Large intestine (tissue), 3 donors: Measurements from ENCODE around the gene PTBP1. TPM values are rescaled to one million over a fixed set of nuclear protein-coding genes. Genes with fewer than 3 reads are reported as not detected.
"Not testable (repeated sequence)": the region's sequence is repeated elsewhere in the genome, so short reads cannot be mapped to it uniquely, and the experiment has no call there.

Experiments used
- DNase-seq, 2 donors: peaks; one replicate each; pipeline versions ENCODE4 v3.0.0 to v3.0.0-alpha.2; 2013
- H3K27ac ChIP-seq: one replicate; pipeline ENCODE4 v1.5.1; 2013; ENCODE audit warnings: low read length
- H3K27me3 ChIP-seq: 2 replicates; pipeline ENCODE4 v1.6.1; 2013; ENCODE audit warnings: low read length; ENCODE audit not compliant: control insufficient read depth, insufficient read depth
- H3K36me3 ChIP-seq: 2 replicates; pipeline ENCODE4 v1.6.1; 2013; ENCODE audit warnings: low read length; ENCODE audit not compliant: control insufficient read depth, insufficient read depth
- H3K4me1 ChIP-seq: one replicate; pipeline ENCODE4 v1.6.1; 2013; ENCODE audit warnings: low read length; ENCODE audit not compliant: control insufficient read depth, insufficient read depth
- H3K4me3 ChIP-seq: one replicate; pipeline ENCODE4 v1.5.1; 2013; ENCODE audit warnings: low read length
- H3K9me3 ChIP-seq: one replicate; pipeline ENCODE4 v1.6.1; 2013; ENCODE audit warnings: mild to moderate bottlenecking, low read depth, low read length, moderate library complexity; ENCODE audit not compliant: control insufficient read depth
- WGBS: methylation state at CpG from one replicate; pipeline ENCODE4 v1.1.5; 2013; ENCODE audit warnings: low lambda C conversion rate; ENCODE audit not compliant: insufficient coverage; 5-methylcytosine and 5-hydroxymethylcytosine counted together
- polyA plus RNA-seq: library from polyadenylated mRNA; unstranded; fragments of 120-200 nt; gene quantifications from one replicate; pipeline ENCODE4 v1.2.1, GENCODE V29; 2013

PTBP1 gene
- polyA plus RNA-seq, 1 donor: 240 TPM

GRCh38 chr19:848386-848921 lies 51.2 kb downstream of the PTBP1 start:
- H3K4me1 ChIP-seq: peaks cover 9% of the 10 kb centered on the region
- peaks cover 73% of the 10 kb centered on the region for H3K27me3 ChIP-seq
- no peaks in the 10 kb centered on the region for H3K36me3 ChIP-seq
- WGBS: no CpG with 5 or more reads among the region's 12 CpGs
- H3K4me3 ChIP-seq: no peak overlapping the region
- DNase-seq: no peak
- H3K9me3 ChIP-seq: peaks cover 12% of the 10 kb centered on the region
- H3K27ac ChIP-seq: no peak overlapping the region

DNA sequence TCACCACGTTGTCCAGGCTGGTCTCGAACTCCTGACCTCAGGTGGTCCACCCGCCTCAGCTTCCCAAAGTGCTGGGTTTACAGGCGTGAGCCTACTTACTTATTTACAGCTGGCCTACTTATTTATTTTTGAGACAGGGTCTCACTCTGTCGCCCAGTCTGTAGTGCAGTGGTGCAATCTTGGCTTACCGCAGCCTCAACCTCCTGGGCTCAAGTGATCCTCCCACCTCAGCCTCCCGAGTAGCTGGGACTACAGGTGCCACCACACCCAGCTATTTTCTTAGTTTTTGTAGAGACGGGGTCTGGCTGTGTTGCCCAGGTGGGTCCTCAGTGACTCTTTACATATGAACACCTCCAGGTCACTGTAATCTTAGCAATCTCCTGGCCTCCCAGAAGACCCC lies 51.9 kb downstream of the PTBP1 start:
- H3K27me3 ChIP-seq: peaks cover 72% of the 10 kb centered on the region
- not testable (repeated sequence) for H3K9me3 ChIP-seq, H3K27ac ChIP-seq, DNase-seq, H3K4me3 ChIP-seq, H3K36me3 ChIP-seq, H3K4me1 ChIP-seq
- no CpG with 5 or more reads among the region's 8 CpGs for WGBS

DNA sequence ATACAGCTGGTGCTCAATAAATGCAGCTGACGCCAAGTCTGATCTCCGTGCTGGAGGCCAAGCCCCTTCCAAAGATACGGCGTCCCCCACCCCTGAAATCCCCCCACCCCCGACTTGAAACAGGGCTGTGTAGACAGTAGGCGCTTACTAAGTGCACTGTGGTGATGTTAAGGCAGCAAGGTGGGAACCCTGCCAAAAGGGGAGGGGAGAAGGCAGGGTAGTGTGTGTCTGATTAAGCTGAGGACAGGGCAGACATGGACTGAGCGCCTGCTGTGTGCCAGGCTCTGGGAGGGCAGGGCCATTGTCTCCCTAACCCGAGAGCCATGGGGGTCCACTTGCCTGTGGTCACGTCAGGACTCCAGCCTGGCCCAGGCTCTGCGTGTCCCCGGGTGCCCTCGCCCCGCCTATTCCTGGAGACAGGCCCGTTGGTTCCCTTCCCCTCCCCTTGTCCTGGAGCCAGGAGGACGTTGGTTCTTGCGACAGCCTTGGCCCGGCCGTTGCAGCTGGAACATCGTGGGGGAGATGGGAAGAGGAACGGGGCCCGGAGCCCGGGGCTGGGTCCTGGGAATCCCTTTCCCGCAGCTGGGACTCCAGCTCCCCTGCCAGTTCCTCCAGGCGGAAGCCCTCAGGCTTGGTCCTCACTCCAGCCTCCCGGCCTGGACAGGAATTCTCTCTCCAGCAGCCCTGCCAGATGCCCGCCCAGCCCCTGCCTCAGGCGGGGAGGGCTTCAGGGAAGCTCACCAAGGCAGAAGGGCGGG lies 53.1 kb downstream of the PTBP1 start:
- no CpG with 5 or more reads among the region's 28 CpGs for WGBS
- Histone ChIP-seq H3K4me1 (peaks cover 8% of the 10 kb centered on the region), H3K9me3 (peaks cover 9% of the 10 kb centered on the region), H3K4me3 (no peak overlapping the region), H3K36me3 (no peaks in the 10 kb centered on the region), H3K27ac (peak overlapping the region; percentile 52), H3K27me3 (peaks cover 66% of the 10 kb centered on the region)
- DNase-seq: peak; percentile 67

DNA sequence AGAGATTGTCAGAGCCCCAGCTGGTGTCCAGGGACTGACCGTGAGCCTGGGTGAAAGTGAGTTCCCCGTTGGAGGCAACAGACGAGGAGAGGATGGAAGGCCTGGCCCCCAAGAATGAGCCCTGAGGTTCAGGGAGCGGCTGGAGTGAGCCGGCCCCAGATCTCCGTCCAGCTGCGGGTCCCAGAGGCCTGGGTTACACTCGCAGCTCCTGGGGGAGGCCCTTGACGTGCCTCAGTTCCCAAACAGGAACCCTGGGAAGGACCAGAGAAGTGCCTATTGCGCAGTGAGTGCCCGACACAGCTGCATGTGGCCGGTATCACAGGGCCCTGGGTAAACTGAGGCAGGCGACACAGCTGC lies 53.7 kb downstream of the PTBP1 start:
- H3K27me3 ChIP-seq: peaks cover 63% of the 10 kb centered on the region
- no peak overlapping the region for H3K4me3 ChIP-seq

GRCh38 chr19:852136-853013 lies 55.1 kb downstream of the PTBP1 start, which contains the start of gene ELANE:
Gene ELANE (plus strand): TSS chr19:852303. CDS start chr19:852329, 26 bp downstream.
- Histone ChIP-seq H3K4me1 (peaks cover 8% of the 10 kb centered on the region), H3K27ac (no peak within 1 kb of the TSS), H3K27me3 (peaks cover 49% of the 10 kb centered on the region), H3K9me3 (peaks cover 10% of the 10 kb centered on the region), H3K36me3 (no peaks in the 10 kb centered on the region), H3K4me3 (no peak within 1 kb of the TSS)
- WGBS: no CpG with 5 or more reads among the region's 55 CpGs
- DNase-seq: peak in 1 of 2 donors; percentile 1

More for the DNA sequence above, 53.7 kb downstream of the PTBP1 start:
- Histone ChIP-seq H3K36me3 (no peaks in the 10 kb centered on the region), H3K9me3 (peaks cover 10% of the 10 kb centered on the region), H3K4me1 (peaks cover 8% of the 10 kb centered on the region), H3K27ac (peak overlapping the region; percentile 52)
- no peak for DNase-seq
- WGBS: no CpG with 5 or more reads among the region's 13 CpGs

- WGBS: no CpG with 5 or more reads among the region's 67 CpGs
- H3K4me3 ChIP-seq: no peak overlapping the region
- no peak for DNase-seq
Measured at GRCh38 chr19:853014-853585, 55.8 kb downstream of the PTBP1 start.

GRCh38 chr19:853614-854220 lies 56.5 kb downstream of the PTBP1 start:
- not testable (repeated sequence) for H3K4me1 ChIP-seq, H3K36me3 ChIP-seq, H3K27ac ChIP-seq, DNase-seq, H3K9me3 ChIP-seq, H3K4me3 ChIP-seq
- H3K27me3 ChIP-seq: peaks cover 36% of the 10 kb centered on the region
- WGBS: no CpG with 5 or more reads among the region's 17 CpGs

More at GRCh38 chr19:853014-853585, 55.8 kb downstream of the PTBP1 start:
- no peak overlapping the region for H3K27ac ChIP-seq
- H3K36me3 ChIP-seq: no peaks in the 10 kb centered on the region
- H3K9me3 ChIP-seq: peaks cover 7% of the 10 kb centered on the region
- H3K27me3 ChIP-seq: peaks cover 42% of the 10 kb centered on the region
- peaks cover 8% of the 10 kb centered on the region for H3K4me1 ChIP-seq

- H3K4me3 ChIP-seq: no peak overlapping the region
- peaks cover 15% of the 10 kb centered on the region for H3K9me3 ChIP-seq
- H3K27me3 ChIP-seq: peaks cover 39% of the 10 kb centered on the region
- no peak for DNase-seq
- WGBS: no CpG with 5 or more reads among the region's 6 CpGs
- no peak overlapping the region for H3K27ac ChIP-seq
- H3K36me3 ChIP-seq: no peaks in the 10 kb centered on the region
- peaks cover 12% of the 10 kb centered on the region for H3K4me1 ChIP-seq
Measured at GRCh38 chr19:854549-854948, 57.3 kb downstream of the PTBP1 start.

- peaks cover 16% of the 10 kb centered on the region for H3K4me1 ChIP-seq
- no peaks in the 10 kb centered on the region for H3K36me3 ChIP-seq
- H3K27ac ChIP-seq: no peak overlapping the region
- H3K9me3 ChIP-seq: peaks cover 16% of the 10 kb centered on the region
- WGBS: no CpG with 5 or more reads among the region's 12 CpGs
- DNase-seq: no peak
- no peak overlapping the region for H3K4me3 ChIP-seq
- peaks cover 45% of the 10 kb centered on the region for H3K27me3 ChIP-seq
Measured at GRCh38 chr19:855142-855541, 57.9 kb downstream of the PTBP1 start.
